Neural progenitor cell (in vitro differentiated cells): ENCODE data around the gene PRSS16.

ENCODE experiments used
- EZH2 ChIP-seq: fragments of 200-600 bp; sonication (generic); IDR thresholded peaks from 2 replicates; pipeline ENCODE4 v1.6.1; 2017; ENCODE audit warnings: antibody characterized with exemption, mild to moderate bottlenecking, moderate library complexity
- EZH2phosphoT487 ChIP-seq: fragments of 200-600 bp; sonication (generic); IDR thresholded peaks from 2 replicates; pipeline ENCODE4 v1.6.1; 2017; ENCODE audit warnings: antibody characterized with exemption

DNA sequence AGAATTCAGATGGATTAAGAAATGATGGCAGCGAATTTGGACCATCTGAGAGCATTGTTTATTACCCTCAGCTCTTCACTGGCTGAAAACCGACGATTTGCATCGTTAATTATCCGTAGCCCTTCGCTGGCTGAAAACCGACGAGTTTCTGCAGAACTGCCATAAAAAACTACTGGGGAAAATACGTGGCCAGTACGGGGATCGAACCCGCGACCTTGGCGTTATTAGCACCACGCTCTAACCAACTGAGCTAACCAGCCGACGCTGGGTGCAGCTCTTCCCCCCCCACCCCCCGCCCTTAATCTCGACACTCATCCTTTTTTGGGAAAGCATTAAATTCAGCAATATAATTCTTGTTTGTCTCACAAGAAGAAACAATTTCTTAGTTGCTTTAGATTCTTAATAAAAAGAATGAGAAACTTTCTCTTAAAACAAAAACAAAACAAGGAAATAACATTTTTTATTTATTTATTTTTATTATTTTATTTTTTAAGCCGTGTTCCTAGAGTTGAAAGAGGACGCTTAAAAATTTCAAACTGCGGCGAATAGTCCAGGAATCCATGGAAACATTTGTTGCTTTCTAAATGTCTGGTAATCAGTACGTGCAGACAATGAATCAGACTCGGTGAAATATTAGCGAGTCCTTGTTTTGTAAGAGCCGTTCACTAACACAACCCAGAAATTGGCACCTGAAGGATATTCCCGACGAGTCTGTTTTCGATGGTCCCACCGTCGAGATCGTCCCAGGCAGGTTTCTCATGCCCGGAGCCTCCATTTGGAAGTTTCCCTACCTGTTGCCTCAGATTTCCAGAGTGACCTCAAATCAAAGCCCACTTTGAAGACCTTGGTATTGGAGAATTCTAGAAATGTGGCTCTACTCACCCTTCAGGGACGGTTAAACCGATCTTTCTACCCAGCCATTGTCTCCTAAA, 27.8 kb downstream of the PRSS16 start:
- TF ChIP-seq EZH2phosphoT487 (no peak), EZH2 (peak; percentile 55)
